H9 (cell line): ENCODE results near the gene FAM20A. TPM values are rescaled to one million over a fixed set of nuclear protein-coding genes. Genes with fewer than 3 reads are reported as not detected.
A peak's percentile ranks its signal among the peaks of the same experiment; 100 is the strongest.

Experiments used
- DNase-seq: peaks from one replicate; pipeline ENCODE4 v3.0.0-alpha.2; 2017
- H2AFZ ChIP-seq: one replicate; pipeline ENCODE4 v1.6.1; 2013; ENCODE audit warnings: mild to moderate bottlenecking, low read length, control low read depth, moderate library complexity
- H2AK5ac ChIP-seq: 2 replicates; pipeline ENCODE4 v1.6.1; 2013; ENCODE audit warnings: low read length, control low read depth, mixed read lengths; ENCODE audit not compliant: insufficient read length
- H2BK120ac ChIP-seq: one replicate; pipeline ENCODE4 v1.6.1; 2013; ENCODE audit warnings: low read depth, mild to moderate bottlenecking, low read length, control low read depth, inconsistent platforms; ENCODE audit not compliant: poor library complexity, severe bottlenecking
- H2BK12ac ChIP-seq: 2 replicates; pipeline ENCODE4 v1.6.1; 2013; ENCODE audit warnings: low read length, control low read depth, mixed read lengths, low read depth; ENCODE audit not compliant: insufficient read length
- H2BK15ac ChIP-seq: 2 replicates; pipeline ENCODE4 v1.6.1; 2013; ENCODE audit warnings: low read depth, low read length, control low read depth
- H2BK20ac ChIP-seq: one replicate; pipeline ENCODE4 v1.6.1; 2013; ENCODE audit warnings: low read depth, mild to moderate bottlenecking, low read length, control low read depth, inconsistent platforms; ENCODE audit not compliant: poor library complexity, severe bottlenecking
- H2BK5ac ChIP-seq: 2 replicates; pipeline ENCODE4 v1.6.1; 2013; ENCODE audit warnings: low read length, control low read depth, mixed read lengths; ENCODE audit not compliant: insufficient read length
- H3K14ac ChIP-seq: 2 replicates; pipeline ENCODE4 v1.6.1; 2013; ENCODE audit warnings: low read length, control low read depth; ENCODE audit not compliant: insufficient read depth
- H3K18ac ChIP-seq: 2 replicates; pipeline ENCODE4 v1.6.1; 2013; ENCODE audit warnings: low read depth, mild to moderate bottlenecking, mixed read lengths, low read length, control low read depth; ENCODE audit not compliant: insufficient read length
- H3K23ac ChIP-seq: 2 replicates; pipeline ENCODE4 v1.6.1; 2013; ENCODE audit warnings: low read length, control low read depth, mixed read lengths, low read depth; ENCODE audit not compliant: insufficient read length
- H3K23me2 ChIP-seq: 2 replicates; pipeline ENCODE4 v1.6.1; 2013; ENCODE audit warnings: low read depth, mild to moderate bottlenecking, mixed read lengths, low read length, control low read depth; ENCODE audit not compliant: insufficient read length, poor library complexity, severe bottlenecking
- H3K27ac ChIP-seq: 2 replicates; pipeline ENCODE4 v1.5.1; 2013; ENCODE audit warnings: low read length, control low read depth, mixed read lengths, low read depth; ENCODE audit not compliant: insufficient read length
- H3K27me3 ChIP-seq: 2 replicates; pipeline ENCODE4 v1.6.1; 2013; ENCODE audit warnings: low read length, control low read depth, inconsistent platforms; ENCODE audit not compliant: insufficient read depth
- H3K4ac ChIP-seq: 2 replicates; pipeline ENCODE4 v1.6.1; 2013; ENCODE audit warnings: low read depth, mild to moderate bottlenecking, control low read depth, inconsistent platforms, low read length, moderate library complexity
- H3K4me1 ChIP-seq: 2 replicates; pipeline ENCODE4 v1.6.1; 2013; ENCODE audit warnings: low read length, control low read depth, inconsistent platforms; ENCODE audit not compliant: insufficient read depth
- H3K4me2 ChIP-seq: 2 replicates; pipeline ENCODE4 v1.6.1; 2013; ENCODE audit warnings: low read length, control low read depth, mixed read lengths; ENCODE audit not compliant: insufficient read length, insufficient read depth
- H3K56ac ChIP-seq: 2 replicates; pipeline ENCODE4 v1.6.1; 2013; ENCODE audit warnings: low read depth, mild to moderate bottlenecking, mixed read lengths, low read length, control low read depth; ENCODE audit not compliant: insufficient read length
- H3K79me1 ChIP-seq: 2 replicates; pipeline ENCODE4 v1.6.1; 2013; ENCODE audit warnings: low read depth, mild to moderate bottlenecking, moderate library complexity, low read length, control low read depth, inconsistent platforms; ENCODE audit not compliant: insufficient read depth, poor library complexity, severe bottlenecking
- H3K79me2 ChIP-seq: 2 replicates; pipeline ENCODE4 v1.6.1; 2013; ENCODE audit warnings: low read length, control low read depth, inconsistent platforms; ENCODE audit not compliant: insufficient read depth
- H3K9ac ChIP-seq: 2 replicates; pipeline ENCODE4 v1.6.1; 2013; ENCODE audit warnings: low read length, control low read depth, mixed read lengths; ENCODE audit not compliant: insufficient read length; ENCODE audit errors: extremely low read depth
- H3K9me3 ChIP-seq: one replicate; pipeline ENCODE4 v1.6.1; 2013; ENCODE audit warnings: low read depth, low read length, inconsistent platforms; ENCODE audit not compliant: control insufficient read depth
- H3T11ph ChIP-seq: one replicate; pipeline ENCODE4 v1.6.1; 2013; ENCODE audit warnings: mild to moderate bottlenecking, low read length, control low read depth, inconsistent platforms
- H4K20me1 ChIP-seq: one replicate; pipeline ENCODE4 v1.6.1; 2013; ENCODE audit not compliant: control insufficient read depth, insufficient read length, insufficient read depth
- H4K5ac ChIP-seq: 2 replicates; pipeline ENCODE4 v1.6.1; 2013; ENCODE audit warnings: low read depth, mild to moderate bottlenecking, mixed read lengths, low read length, control low read depth; ENCODE audit not compliant: insufficient read length
- H4K8ac ChIP-seq: replicated peaks from 2 replicates; pipeline ENCODE4 v1.6.1; 2013; ENCODE audit warnings: low read length, control low read depth, mixed read lengths, low read depth; ENCODE audit not compliant: insufficient read length
- H4K91ac ChIP-seq: 2 replicates; pipeline ENCODE4 v1.6.1; 2013; ENCODE audit warnings: low read depth, mild to moderate bottlenecking, moderate library complexity, mixed read lengths, low read length, control low read depth; ENCODE audit not compliant: insufficient read length
- H3K27ac Mint-ChIP-seq, 3 experiments: 2 replicates in 2 of 3; 3 replicates in 1 of 3; pipeline ENCODE4 v1.8.0; 2020 to 2021; ENCODE audit warnings: mixed read lengths in 3 of 3, mild to moderate bottlenecking in 1 of 3, moderate library complexity in 1 of 3
- H3K27me3 Mint-ChIP-seq: 2 replicates; pipeline ENCODE4 v1.8.0; 2021; ENCODE audit warnings: low read depth, mild to moderate bottlenecking, moderate library complexity, mixed read lengths
- H3K36me3 Mint-ChIP-seq, 3 experiments: 2 replicates in 2 of 3; 3 replicates in 1 of 3; pipeline ENCODE4 v1.8.0; 2020 to 2021; ENCODE audit warnings: low read depth in 3 of 3, mixed read lengths in 3 of 3; ENCODE audit not compliant: insufficient read depth in 1 of 3
- H3K4me1 Mint-ChIP-seq, 2 experiments: 2 replicates each; pipeline ENCODE4 v1.8.0; 2020; ENCODE audit warnings: mixed read lengths in 2 of 2
- H3K4me3 Mint-ChIP-seq, 2 experiments: 2 replicates in 1 of 2; 3 replicates in 1 of 2; pipeline ENCODE4 v1.8.0; 2020 to 2021; ENCODE audit warnings: mild to moderate bottlenecking in 2 of 2, mixed read lengths in 2 of 2, moderate library complexity in 1 of 2
- H3K9me3 Mint-ChIP-seq, 2 experiments: 2 replicates in 1 of 2; 3 replicates in 1 of 2; pipeline ENCODE4 v1.8.0; 2020; ENCODE audit warnings: mild to moderate bottlenecking in 2 of 2, mixed read lengths in 2 of 2, moderate library complexity in 1 of 2
- CTCF ChIP-seq: fragments of 200-600 bp; sonication (generic); conservative IDR thresholded peaks from 3 replicates; pipeline ENCODE4 v1.8.0; 2021; ENCODE audit warnings: antibody characterized with exemption, mild to moderate bottlenecking
- WGBS: extraction: QIAGEN DNeasy Blood & Tissue Kit; methylation state at CpG from one replicate; pipeline ENCODE4 v1.1.7; 2013; ENCODE audit warnings: missing lambda C conversion rate, low lambda C conversion rate, mixed read lengths; ENCODE audit not compliant: insufficient read length; ENCODE audit errors: extremely low coverage; 5-methylcytosine and 5-hydroxymethylcytosine counted together
- total RNA-seq: library from RNA; stranded (reverse); gene quantifications from 2 replicates; pipeline ENCODE4 v1.2.1, GENCODE V29; 2021

FAM20A gene
- total RNA-seq, 1 experiment from 2014 or later: 34.4 TPM

- peaks cover 43 to 58% of the 10 kb centered on the region in 2 experiments for H3K4me1 Mint-ChIP-seq
- H3K4me2 ChIP-seq: peak overlapping the region; percentile 37
Observed at GRCh38 chr17:68599552-68600066, 1.6 kb downstream of the FAM20A start.

More at GRCh38 chr17:68599552-68600066, 1.6 kb downstream of the FAM20A start:
- Histone ChIP-seq H3K27me3 (peaks cover 10% of the 10 kb centered on the region; the same call in 1 of the 2 replicates), H3K9me3 (no peaks in the 10 kb centered on the region), H4K5ac (no peak overlapping the region), H3K79me2 (0 out of 2 replicates have a peak, but pooled peaks cover 1% of the 10 kb centered on the region), H3K9ac (peak overlapping the region; percentile 2), H2BK120ac (no peak overlapping the region), H3K23ac (no peak overlapping the region), H4K8ac (no peak overlapping the region), H3K18ac (peak overlapping the region; percentile 32), H2BK5ac (no peak overlapping the region), H3K4me1 (peaks cover 5% of the 10 kb centered on the region; the same call in 1 of the 2 replicates), H2AK5ac (no peak overlapping the region), H3K27ac (no peak overlapping the region), H4K91ac (no peak overlapping the region), H3K14ac (peak overlapping the region; percentile 21; the same call in 1 of the 2 replicates), H2BK20ac (no peak overlapping the region), H3T11ph (no peak overlapping the region), H3K56ac (no peak overlapping the region), H3K23me2 (peaks cover 7% of the 10 kb centered on the region), H3K79me1 (no peaks in the 10 kb centered on the region), H2BK15ac (no peak overlapping the region), H2BK12ac (no peak overlapping the region), H2AFZ (no peak overlapping the region), H3K4ac (no peak overlapping the region), H4K20me1 (no peaks in the 10 kb centered on the region)
- H3K9me3 Mint-ChIP-seq: no peaks in the 10 kb centered on the region; a peak in 1 of 5 replicates
- peak overlapping the region; percentile 84 to 94 for H3K4me3 Mint-ChIP-seq
- peak overlapping the region in 2 of 3 experiments; percentile 84 to 88; a peak in 3 of 7 replicates for H3K27ac Mint-ChIP-seq
- TF ChIP-seq CTCF: no peak
- WGBS: no CpG with 5 or more reads among the region's 18 CpGs
- DNase-seq: no peak
- peaks cover 0 to 45% (median 25%) of the 10 kb centered on the region in 3 experiments; a peak in 6 of 7 replicates for H3K36me3 Mint-ChIP-seq
- H3K27me3 Mint-ChIP-seq: peaks cover 29% of the 10 kb centered on the region
